ENCODE results near the gene MR1.
"Not testable (repeated sequence)": the region's sequence is repeated elsewhere in the genome, so short reads cannot be mapped to it uniquely, and the experiment has no call there.

The MR1 gene

DNA sequence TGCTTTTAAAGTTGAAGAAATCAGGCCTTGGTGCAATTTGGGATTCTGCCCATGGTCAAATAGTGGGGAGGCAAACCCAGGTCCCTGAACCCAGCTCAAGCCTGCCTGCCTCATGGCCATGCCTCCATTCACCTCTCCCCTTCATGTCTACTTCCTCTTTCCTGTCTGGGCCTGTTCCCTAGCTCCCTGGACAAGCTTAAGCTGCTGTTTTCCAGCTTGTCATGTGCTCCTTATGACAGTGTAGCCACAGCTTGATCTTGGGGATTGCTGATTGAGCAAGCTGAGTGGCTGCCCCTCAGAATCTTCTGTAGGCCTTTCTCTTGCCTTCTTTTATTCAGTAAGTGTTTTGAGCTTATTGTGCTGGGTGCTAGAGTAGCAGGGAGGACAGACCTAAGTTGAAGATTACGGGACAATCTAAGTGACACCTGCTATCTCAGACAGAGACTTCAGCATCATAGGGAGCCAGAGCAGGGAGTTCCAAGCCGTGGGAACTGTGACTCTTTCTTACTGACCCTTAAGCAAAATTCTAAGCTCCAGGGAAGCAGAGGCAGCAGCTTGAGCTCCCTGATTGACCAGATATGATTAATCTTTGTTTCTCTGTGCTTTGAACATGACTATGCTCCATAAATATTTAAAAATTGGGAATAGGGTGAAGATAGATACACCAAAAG, 520 bp upstream of the MR1 start:
- no peak for DNase-seq

DNA sequence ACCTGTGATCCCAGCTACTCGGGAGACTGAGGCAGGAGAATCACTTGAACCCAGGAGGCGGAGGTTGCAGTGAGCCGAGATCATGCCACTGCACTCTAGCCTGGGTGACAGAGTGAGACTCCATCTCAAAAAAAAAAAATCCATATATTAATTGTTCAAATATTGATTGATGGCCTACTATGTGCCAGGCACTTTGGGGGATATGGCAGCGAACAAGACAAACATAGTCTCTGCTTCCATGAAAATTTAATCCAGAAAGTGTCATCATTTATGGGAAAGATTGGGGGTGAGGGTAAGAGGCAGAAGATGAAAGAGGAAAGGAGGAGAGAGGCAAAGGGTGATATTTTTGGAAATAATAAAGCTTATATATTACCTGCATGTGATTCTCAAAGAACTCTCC, 1.4 kb downstream of the MR1 start:
- not testable (repeated sequence) for DNase-seq

DNA sequence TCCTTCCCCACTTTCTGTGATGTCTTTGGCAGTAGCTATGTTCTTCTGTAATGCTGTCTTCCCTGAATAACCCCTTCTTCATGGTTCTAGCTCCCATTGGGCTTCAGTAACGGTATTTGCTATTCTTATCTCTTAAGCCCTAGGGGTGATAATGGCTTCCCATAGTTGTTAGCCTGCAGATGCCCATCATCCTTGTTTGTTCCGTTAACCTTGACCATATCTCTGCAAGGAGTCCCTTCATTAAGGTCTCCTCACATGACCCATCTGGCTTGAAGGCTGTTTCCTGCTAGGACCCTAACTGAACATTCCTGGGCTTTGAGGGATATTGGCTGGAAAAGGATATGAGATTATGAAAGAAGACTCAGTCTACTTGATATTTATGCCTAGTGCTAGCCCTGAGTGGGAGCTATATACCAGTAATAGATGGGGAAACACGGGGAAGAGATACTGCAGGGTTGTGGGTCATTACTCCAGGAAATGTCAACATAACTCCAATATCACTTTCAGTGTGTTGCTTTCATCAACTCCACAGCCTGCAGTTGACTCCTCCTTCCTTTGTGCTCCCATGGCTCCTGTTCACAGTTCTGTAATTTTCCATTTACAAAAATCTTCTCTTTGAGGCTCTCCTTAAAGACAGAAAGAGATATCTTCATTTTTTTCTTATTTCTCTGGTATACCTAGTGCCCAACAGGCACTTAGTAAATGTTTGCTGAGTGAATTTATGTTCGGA, 2.5 kb downstream of the MR1 start:
- no peak for DNase-seq

DNA sequence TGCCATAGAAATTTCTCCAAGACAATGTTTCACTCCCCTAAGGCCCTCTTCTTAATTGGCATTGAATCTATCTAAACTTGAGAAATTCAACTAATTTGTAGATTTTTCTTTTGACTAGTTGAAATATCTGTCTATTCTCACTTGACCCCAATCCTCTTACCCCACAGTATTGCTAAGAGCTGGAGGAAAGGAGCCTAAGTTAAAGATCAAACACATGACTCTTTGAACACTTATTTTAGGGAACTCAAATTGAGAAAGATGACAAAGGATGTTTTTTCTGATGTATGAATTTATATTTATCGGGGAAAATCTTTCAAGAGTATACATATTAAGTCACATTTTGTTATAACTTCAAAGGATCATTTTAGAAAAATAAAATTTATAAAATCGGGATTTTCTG, 3.6 kb downstream of the MR1 start:
- no peak for DNase-seq

DNA sequence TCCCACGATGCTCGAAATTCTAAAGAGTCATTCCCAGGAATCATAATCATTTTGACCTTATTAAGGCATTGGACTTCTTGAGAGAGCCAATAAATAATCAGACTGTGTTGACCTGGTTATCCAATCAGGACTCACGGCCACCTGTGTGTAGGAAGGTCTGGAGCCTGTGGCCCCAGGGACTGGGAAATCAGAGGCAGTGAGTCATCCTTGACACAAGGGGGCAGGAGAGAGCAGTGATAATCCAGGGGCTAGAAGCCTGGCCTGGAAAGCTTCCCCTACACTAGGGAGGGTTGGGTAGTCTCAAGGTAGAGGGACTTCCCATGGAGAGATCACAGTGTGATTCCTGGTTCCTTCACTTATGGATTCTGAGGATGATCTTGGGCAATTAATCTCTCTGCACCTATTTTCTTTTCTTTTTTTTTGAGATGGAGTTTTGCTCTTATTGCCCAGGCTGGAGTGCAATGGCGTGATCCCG, 4.7 kb downstream of the MR1 start:
- no peak for DNase-seq

DNA sequence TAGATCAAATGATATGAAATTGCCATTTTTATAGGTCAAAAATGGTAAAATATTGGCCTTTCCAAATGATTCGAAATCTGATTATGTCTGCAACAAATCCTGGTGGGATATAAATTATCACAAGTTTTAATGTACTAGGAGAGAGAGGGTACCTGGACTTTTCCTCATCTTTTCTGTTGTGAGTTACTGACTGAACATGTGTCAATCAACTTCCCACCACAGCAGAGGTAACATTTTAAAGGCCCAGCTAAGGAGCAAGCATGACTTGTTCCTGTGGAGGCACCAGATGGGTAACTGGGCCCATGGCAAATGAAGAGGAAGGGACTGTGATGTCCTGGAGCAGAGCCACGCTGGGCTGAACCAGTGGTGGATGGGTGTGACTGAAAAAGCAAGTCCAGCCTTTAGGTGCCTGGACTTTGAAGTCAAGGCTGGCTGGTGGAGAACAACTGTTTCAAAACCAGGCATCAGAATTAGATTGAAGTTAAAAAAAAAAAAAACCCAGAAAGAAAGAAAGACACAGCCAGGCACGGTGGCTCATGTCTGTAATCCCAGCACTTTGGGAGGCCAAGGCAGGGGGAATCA, 6.6 kb downstream of the MR1 start:
- no peak for DNase-seq

DNA sequence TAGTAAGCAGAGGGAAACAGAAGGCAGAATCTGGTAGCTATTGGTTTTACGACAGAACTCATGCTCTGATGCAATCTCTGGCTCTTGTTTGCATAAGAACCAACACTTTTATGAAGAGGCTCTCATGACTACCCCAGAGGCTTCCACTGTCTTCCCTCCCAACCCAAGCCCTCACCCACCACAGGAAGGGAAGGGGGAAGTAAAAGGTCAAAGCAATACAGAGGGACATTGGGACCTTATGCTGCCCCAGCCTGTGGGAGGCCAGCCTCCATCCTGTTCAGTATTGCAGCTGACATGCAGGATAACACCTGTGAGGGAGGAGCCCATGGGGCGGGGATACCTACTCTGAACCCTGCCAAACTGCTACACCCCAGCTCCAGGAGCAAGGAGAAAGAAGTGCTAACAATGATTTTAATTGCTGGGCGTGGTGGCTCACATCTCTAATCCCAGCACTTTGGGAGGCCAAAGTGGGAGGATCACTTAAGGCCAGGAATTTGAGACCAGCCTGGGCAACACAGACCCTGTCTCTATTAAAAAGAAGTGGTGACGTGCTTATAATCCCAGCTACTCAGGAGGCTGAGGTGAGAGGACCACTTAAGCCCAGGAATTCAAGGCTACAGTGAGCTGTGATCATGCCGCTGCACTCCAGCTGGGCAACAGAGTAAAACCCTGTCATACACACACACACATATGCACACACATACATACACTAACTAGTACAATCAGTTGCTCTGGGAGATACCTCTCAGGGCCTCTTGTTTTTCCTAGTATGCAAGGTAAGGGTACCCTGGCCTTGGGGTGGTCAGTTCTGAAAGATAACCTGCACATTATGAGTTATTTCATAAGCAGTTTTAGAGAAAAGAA, 9.5 kb downstream of the MR1 start:
- no peak for DNase-seq

DNA sequence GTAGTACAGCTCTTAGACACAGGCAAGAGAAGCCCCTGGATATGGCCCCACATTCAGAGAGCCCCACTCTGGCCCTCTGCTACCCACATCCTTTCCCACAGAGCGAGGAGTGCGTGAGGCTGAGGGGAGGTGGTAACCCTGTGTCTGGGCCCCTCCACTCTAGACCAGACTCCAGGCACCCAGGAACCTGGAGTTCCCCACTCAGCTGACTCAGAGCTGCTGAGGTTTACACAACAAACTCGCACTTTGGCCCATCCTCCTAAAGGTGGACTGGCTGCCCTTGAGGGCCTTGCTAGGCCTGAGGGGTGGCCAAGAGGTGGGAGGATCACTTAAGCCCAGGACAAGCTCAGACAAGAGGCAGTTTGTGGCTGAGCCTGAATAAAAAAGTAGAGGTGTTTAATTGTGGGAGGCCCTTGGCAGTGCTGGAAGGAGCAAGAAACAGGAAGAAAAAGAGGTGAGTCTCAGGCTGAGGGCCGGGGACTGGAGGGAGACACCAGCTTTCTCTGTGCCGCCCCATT, 10.7 kb downstream of the MR1 start:
- no peak for DNase-seq

DNA sequence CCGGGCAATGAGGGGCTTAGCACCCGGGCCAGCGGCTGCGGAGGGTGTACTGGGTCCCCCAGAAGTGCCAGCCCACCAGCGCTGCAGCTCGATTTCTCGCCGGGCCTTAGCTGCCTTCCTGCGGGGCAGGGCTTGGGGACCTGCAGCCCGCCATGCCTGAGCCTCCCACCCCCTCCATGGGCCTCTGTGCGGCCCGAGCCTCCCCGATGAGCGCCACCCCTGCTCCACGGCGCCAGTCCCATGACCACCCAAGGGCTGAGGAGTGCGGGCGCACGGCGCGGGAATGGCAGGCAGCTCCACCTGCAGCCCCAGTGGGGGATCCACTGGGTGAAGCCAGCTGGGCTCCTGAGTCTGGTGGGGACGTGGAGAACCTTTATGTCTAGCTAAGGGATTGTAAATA, 12.2 kb downstream of the MR1 start:
- DNase-seq, result not testable (repeated sequence)

DNA sequence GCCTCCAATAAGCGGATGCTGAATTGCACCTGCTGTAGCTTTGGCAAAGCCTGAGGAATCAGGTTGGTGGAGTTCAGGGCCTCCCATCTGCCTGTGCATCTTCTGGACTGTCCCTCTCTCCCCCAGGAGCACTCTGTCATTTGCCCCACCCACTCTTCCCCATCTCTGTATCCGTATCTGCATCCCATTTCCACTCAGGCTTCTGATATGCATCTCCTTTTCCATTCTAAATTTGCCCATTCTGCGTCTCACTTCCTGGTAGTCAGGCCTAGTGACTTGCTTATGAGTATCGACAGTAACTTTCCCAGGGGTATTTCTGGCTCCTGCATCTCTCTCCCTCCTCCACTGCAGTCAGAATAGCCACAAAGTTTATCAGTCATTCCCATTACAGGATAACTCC, 15.6 kb downstream of the MR1 start:
- no peak for DNase-seq

DNA sequence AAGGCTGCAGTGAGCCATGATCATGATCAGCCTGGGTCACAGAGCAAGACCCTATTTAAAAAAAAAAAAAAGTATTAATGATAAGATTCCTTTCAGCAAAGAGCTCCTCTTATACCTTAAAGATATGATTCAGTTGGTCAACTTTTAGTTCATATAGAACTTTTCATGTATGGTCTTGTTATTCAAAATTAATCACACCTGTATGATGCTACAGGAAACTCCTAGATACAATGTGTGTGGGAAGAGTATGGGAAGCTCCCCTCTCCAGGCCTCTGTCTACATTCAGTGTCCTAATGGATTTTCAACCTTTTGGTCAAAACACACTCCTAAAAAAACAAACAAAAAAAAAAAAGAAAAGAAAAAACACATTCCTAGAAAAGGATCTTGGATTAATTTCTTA, 17.1 kb downstream of the MR1 start:
- no peak for DNase-seq

DNA sequence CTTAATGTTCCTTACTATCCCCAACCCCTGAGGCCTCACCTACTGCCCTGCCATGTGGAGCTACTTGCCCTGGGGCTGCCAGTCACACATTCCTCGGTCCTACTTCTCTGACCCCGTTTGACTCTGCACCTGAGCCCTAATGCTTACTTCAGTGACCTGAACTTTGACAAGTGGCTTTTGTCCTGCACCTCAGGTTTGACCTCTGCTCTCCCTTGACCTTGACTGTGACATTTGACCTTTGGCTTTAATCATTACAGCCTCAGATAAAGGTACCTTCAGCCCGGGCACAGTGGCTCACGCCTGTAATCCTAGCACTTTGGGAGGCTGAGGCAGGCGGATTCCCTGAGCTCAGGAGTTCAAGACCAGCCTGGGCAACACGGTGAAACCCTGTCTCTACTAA, 22.8 kb downstream of the MR1 start:
- DNase-seq, result no peak

DNA sequence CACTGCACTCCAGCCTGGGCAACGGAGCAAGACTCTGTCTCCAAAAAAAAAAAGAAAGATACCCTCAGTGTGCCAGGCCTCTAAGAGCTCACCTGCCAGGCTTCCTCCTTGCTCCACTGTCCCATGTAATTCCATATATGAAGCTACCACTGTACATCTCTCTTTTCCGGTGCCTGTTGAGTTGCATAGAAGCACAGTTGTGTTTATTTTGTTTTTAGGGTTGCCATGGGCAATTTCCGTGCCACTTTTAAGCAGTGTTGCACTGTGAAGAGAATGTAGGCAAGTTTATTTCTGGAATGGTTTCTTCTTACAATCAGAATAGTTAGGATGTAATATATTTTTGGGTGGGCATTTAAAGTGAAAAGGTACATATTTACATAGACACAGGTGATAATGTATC, 23.3 kb downstream of the MR1 start:
- no peak for DNase-seq

DNA sequence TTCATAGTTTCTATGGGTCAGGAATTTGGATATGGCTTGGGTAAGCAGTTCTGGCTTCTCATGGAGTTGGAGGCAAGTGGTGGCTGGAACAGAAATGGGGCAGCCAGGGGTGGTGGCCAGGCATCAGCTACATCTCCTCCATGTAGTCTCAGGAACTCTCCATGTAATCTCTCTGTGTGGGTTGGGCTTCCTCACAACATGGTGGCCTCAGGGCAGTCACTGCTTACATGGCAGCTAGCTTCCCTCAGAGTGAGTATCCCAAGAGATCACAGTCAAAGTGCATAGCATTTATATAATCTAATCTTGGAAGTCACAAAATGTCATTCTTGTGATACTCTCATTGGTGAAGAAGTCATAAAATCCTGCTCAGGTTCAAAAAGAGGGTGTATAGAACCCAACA, 25.7 kb downstream of the MR1 start:
- no peak for DNase-seq

DNA sequence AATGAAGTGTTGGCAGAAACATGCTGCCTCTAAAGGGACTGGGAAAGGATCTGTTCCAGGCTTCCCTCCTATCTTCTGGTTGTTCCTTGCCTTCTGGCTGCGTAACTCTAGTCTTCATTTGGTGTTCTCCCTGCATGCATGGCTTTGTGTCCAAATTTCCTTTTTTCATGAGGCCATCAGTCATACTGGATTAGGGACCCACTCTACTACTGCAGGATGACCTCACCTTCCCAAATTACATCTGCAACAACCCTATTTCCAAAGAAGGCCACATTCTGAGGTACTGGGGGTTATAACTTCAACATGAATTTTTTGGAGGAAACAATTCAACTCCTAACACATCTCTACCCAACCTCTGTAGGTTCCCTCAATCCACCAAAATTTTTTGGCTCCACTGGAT, 26.3 kb downstream of the MR1 start:
- DNase-seq, result no peak

DNA sequence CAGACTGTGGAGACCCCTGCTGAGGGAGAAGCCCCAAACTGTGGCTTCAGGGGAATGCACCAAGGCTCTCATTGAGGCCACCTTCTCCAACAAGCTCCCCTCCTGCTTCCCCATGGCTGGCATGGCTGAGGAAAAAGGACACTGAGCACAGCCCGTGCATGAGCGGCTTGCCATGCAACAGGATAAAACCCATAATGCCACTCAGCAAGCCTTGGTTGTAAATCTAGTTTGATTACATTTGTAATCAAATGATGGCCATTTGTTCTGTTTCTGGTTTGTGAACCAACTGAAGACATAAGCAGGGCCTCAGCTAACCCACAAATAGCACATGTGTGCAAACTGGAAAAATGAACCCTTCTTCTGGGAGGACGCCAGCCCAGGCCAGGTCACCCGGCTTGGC, 27.2 kb downstream of the MR1 start:
- DNase-seq, result not testable (repeated sequence)

DNA sequence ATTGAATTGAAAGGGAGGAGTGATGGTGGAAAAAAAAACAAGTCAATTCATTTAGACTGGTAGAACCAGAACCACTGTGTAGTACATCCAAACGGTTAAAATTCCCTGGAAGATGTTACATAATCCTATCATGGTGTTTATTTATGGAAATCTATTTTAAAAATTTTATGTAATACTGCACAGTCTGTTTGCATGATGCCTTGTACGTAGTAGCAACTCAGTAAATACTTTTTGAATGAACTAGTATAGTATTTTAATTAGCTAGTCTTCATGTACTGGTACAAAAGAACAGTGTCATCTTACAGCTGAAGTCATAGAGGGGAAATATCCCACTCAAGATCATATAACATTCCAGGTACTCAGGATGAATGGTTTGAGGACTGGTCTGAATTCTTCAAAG, 27.7 kb downstream of the MR1 start:
- DNase-seq, result no peak

DNA sequence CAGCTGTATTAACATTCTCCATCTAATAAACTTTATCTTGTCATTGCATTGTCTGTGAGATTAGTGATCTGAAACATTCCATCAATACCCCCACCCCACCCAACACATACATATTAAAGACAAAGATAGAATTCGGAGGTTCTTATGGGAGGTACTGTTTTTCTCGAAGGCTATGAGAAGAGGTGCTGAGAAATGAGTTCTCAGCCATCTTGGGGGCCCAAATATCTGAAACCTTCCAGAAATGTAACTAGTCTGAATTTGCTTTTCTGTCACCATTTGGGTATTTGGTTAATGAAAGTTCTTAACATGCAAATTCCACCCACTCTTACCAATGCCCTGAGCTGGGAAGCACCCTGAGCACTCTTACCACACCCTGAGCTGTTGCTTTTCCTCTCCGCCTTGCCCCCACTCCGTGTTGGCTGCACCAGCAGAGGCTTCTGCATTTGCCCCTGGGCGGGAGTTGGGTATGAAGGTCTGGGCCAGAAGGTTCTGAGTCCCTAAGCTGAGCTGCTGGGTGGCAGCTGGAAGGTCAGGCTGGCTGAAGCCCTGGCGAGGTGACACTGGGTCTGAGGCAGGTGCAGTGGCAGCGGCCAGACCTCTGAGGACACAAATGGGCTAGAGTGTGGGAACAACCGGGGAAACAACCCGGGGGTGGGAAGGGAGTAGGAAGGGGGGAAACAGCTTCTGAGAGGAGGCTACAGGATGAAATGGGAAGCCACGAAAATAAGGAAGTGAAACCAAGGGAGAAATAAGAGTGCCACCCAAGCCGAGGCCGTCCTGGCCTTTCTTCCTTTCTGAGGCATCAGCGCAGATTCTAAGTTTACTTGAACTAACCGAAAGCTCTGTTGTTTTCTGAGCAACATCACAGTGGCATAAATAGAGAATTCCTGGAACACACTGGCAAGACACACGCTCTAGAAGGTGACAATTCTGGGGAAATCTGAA, 28.4 kb downstream of the MR1 start:
- DNase-seq, result no peak

DNA sequence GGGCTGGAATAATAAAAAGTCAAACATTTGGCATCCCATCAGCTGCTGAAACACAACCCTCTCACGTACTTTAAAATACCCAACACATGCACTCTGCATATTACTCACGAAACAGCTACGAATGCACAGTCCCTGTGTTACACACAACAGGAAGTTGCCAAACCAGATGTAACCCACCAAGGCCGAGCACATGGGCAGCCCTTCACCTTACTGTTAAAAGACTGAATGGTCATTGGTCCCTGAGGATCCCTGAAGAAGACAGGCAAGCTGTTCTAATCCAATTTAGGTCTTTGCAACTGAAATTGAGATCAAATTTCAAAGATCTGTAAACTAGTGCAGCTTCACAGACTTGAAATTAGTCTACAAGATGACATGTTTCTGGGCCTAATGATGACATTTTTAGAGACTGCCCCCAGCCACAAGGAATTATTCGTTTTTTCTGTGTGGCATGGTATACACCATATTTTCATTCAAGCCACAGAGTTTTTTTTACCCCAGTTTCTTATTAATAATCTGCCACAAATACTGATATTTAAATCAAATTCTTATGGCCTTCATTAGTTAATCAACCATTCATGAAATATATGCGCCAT, 29.1 kb downstream of the MR1 start:
- no peak for DNase-seq

DNA sequence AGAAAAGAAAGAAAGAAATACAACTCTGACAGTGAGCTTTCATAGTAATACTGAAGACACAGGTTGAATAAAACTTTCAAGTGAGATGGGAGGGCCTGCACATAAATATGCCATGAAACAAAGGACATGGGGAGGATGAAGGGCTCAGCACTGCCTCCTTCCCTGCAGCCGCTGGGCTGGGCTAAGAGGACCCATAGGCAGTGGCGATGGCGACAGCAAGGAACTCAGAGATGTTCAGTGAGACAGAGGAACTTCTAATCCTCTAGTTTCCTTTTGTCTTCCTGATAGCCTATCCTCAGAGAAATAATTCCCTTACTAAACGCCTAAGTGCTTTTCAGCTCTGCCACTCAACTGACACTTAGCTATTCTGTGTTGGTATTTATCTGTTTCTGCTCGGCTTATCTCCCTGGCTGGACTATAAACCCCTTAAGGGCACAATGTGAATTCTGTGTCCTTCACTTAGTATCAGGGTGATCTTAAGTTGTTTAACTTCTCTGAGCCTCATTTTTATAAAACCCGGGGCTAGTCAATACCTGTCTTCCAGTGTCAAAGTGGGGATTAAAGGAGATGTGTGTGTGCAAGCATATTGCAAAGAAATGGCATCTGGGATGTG, 30.3 kb downstream of the MR1 start:
- no peak for DNase-seq

DNA sequence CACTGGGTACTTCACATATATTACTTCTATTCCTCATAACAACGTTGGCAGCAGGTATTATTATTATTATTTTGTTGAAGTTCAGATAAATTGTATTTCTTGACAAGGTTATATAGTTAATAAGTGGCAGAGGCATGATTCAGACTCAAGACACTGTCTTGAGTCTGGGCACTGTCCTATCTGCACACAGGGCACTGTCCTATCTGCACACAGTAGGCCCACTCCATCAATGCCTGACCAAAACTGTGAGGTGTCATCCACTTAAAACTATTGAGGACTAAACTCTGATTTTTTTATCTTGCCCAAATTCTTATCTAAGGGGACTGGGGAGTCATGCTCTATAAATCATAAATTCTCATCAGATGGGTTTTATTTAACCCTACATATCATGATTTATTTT, 30.9 kb downstream of the MR1 start:
- no peak for DNase-seq

Measured in right forelimb (tissue), 1 donor.